Activated gamma-delta T cell (primary cell): ENCODE results near the gene PLCB4.
"Not testable (repeated sequence)": the region's sequence is repeated elsewhere in the genome, so short reads cannot be mapped to it uniquely, and the experiment has no call there.

Experiments
- DNase-seq: peaks from one replicate; lab custom pipeline; 2025; lab: John Stamatoyannopoulos, UW

Gene PLCB4

DNA sequence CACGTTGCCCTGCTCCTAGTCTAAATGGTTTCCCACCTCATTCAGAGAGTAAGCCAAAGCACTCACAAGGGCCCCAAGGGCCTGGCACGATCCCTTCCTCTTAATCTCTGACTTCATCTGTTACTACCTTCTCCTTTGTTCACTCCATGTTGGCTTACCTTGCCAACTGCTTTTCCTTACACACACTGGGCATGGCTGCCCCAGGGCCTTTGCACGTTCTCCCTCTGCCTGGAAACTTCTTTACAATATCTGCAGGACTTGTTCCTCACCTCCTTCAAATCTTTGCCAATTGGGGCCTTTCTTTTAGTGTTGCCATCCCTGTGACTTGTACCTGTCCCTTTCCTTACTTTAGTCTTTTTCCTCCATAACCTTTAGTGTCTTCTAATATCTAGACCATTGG, 73.9 kb downstream of the PLCB4 start:
- DNase-seq, result no peak

DNA sequence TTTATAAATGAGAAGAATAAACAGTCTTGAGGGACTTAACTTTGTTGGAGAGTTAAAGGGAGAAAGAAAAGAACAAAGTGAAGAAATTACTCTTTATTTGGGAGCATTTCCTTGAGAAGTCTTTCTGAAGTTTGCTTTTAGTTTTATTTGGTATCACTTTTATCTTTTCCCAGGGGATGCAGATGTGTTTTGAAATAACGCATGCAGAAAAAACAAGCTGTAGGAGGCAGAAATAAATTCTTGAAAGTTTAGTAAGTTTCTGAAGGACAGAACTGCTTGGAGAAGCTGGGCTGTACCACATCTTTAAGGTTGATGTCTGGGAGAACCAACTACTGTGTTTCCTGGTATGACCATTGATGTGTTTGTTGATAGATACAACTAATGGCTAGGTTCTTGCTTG, 75.0 kb downstream of the PLCB4 start:
- no peak for DNase-seq

DNA sequence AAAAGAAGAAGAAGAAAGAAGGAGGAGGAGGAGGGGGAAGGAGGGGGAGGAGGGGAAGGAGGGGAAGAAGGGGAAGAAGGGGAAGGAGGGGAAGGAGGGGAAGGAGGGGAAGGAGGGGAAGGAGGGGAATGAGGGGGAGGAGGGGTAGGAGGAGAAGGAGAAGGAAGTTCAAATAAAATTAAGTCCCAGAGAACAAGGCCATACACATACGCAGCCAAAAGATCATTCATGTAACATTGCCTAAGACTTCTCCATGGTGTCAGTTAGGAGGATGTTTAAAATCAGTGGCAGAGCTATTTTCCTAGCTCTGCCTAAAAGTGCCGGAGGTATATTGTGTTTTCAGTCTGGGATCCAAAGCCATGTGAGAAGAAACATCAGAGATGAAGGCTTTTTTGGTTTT, 75.8 kb downstream of the PLCB4 start:
- no peak for DNase-seq

DNA sequence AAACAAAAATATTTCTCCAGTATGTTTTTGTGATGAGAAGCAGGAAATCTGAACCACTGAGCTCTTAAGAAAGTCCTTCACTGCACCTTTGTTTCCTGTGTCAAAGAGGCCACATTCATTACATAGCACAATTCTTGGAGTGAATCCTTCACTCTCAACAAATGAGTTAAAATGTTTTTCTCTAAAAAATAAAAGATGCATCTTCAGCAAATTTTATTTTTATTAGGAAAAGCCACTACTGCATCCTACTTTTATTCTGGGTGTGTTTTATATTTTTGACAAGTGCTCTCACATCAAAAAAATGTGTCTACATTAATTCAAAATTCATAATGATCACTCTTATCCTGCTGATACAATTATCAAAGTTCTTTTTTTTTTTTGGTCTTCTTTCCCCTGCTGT, 76.3 kb downstream of the PLCB4 start:
- DNase-seq, result no peak

DNA sequence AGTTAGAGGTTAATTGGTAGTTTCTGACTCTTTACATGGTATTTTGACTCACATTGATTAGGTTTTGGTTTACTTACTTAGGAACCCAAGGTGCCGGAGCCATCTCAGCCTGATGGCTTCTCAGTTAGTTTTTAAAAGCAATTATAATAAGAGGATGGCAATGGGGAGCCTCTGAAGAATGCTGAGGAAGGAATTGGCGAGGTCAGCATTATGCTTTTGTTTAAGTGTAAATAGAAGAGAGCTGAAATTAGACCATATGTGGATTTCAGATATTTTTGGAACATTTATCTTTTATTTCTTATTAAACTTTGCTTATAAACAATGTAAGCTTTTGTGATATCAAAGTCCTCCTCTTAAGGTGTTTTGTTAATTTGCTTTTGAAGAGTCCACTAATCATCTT, 77.8 kb downstream of the PLCB4 start:
- no peak for DNase-seq

DNA sequence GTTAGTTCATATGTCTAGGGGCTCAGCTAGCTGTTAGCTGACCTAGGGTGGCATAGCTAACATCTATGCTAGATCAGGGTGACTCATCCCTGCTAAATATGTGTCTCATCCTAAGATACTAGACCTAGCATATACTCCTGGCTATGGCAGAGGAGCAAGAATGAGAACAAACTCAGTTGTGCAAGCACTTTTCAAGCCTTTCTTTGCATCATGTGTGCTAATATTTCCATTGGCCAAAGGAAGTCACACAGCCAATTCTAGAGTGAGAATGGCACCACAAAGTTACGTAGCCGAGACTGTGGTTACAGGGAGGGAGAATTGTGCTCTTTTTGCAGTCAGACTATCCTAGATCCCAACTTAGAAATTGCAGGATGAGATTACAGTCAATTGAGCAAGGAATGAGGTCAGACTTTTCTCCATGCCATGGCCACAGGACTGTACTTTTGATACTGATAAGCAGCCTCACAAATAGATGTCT, 78.7 kb downstream of the PLCB4 start:
- no peak for DNase-seq

DNA sequence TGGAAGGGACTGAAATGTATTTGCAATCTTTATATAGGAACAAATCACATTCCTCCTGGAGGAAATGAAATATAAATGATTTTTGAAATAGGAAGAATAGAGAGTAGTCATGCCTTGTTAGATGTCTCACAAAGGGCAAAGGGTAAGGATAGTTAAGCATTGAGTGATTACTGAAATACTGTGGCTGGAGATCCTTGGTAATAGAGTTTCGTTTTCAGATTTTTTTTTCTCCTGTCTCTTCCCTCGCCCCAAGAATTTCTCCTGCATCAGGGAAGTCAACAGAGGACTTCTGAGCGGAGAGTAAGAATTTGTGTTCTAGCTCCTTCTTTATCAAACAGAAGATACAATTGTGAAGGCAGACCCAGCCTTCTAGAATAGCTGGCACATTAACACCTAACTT, 79.4 kb downstream of the PLCB4 start:
- DNase-seq, result no peak

DNA sequence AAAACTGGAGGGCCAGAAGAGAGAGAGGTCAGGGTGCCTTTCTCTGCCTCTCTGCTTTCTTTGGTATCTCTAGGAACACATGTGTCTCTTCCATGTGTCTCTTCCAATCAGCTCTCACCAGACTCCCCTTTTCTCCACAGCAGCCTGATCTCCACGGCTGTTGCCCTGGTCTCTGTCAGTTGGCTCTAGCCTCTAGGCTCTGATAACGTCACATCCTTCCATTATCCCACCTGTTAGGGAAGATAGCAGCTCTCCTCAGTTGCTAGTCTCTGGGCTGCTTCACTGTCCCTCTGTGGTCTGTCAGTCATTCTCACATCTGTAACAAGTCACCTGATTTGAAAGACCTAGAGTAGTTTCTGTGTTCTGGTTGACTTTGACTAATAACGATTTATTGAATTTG, 80.2 kb downstream of the PLCB4 start:
- DNase-seq, result no peak

DNA sequence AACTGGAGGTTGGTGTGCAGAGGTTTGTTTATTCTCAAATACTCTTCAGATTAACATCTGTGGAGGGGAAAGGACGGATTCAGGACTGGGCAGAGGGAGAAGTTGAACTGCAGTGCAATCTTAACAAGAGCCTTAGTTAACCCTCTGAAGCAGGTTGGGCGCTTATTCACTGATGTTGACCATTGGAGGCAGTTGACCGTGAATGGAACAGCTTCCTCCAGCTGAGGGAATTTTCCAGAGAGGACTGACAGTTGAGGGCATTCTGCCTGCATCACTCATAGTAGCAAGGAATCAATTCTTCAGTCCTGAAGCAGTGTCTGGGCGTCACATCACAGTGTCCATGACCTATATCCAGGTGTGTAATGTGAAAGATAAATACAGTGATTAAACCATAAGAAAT, 80.9 kb downstream of the PLCB4 start:
- DNase-seq, result no peak

DNA sequence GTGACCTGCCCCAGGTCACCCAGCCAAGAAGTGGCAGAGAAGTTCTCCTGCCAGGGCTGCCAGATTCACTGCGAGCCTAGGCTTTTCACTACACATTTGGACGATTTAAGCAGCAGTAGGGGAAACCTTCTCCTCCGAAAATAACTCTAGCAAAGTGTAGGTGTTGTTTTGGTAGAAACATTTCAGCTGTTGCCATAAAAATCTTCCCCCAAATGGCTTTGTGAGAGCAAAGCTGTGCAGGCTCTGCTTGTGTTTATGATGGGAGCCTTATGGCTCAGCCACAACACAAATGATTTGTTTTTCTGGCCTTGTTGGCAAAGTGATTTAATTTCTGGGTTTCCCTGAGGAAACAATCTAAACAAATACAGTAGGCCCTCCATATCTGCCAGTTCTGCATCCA, 81.8 kb downstream of the PLCB4 start:
- DNase-seq, result no peak

DNA sequence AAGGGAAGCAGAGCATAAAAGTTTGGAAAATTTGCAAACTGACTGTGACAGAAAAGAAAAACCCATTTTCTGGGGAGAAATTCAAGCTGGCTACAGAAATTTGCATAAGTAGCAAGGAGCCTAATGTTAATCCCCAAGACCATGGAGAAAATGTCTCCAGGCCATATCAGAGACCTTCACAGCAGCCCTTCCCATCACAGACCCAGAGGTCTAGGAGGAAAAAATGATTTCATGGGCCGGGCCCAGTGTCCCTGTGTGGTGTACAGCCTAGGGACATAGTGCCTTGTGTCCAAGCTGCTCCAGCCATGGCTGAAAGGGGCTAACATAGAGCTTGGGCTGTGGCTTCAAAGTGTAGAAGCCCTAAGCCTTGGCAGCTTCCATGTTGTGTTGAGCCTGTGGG, 83.3 kb downstream of the PLCB4 start:
- not testable (repeated sequence) for DNase-seq

DNA sequence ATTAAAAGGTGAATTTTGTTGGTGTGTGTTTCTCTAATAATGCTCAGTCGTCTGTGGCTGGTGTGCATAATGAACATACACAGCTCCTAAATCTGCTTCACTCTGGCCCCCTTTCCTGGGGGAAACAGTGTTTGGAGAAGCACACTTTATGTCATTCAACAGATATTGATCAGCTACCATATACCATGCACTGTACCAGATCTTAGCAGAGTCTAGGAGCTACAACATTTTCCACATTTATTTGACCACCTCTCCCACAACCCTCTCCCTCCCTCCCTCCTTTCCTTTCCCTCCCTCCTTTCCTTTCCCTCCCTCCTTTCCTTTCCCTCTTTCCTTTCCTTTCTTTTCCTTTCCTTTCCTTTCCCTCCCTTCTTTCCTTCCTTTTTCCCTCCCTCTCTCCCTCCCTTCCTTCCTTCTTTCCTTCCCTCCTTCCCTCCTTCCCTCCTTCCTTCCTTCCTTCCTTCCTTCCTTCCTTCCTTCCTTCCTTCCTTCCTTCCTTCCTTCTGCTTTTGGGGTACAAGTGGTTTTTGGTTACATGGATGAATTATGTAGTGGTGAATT, 85.7 kb downstream of the PLCB4 start:
- no peak for DNase-seq

DNA sequence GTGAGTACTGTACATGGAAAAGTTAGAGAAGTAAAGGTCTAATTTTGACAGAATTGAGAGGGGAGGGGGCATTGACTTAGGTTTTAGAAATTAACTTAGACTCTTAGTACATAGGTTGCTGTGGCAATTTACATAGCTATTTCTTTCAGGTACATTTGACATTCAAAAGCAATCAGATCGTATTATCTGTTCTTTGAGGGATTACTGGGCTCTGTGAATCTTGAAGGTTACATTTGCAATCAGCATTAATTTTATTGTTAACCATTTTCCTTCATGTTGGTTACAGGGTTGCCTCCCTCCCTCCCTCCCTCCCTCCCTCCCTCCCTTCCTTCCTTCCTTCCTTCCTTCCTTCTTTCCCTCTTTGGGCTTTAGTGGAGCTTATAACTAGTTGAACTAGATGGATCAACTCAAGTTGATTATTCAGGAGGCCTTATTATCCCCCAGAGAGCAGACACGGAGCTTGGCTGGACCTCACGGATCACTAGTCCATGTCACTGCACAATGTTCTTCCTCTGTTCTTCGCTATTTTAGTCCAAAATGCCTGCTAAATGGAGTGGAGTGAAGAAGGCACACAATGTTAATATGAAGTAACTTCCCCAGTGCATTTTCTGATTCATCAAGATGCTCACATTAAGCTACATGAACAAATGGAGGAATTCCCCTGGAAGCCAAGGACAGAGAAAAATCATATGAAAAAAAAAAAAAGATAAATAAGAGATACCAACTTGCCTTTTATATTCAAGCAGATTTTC, 87.8 kb downstream of the PLCB4 start:
- no peak for DNase-seq

DNA sequence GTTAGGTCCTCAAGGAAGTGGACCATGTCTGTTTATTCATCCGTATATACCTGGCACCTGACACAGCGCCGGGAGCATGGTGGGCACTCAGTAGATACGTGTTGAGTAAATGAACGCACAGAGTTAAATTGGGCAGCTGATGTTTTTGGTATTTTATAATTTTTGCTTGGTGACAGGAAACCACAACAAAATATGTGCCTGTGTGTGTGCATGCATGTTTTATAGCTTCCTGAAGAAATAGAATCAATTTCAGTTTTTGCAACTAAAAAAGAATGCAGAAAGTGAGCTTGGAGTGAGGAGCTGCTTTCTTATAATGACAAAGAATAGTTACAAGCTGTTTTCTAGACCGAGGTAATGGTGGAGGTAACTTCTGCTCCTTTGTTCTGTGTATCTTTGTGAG, 91.4 kb downstream of the PLCB4 start:
- DNase-seq, result no peak

DNA sequence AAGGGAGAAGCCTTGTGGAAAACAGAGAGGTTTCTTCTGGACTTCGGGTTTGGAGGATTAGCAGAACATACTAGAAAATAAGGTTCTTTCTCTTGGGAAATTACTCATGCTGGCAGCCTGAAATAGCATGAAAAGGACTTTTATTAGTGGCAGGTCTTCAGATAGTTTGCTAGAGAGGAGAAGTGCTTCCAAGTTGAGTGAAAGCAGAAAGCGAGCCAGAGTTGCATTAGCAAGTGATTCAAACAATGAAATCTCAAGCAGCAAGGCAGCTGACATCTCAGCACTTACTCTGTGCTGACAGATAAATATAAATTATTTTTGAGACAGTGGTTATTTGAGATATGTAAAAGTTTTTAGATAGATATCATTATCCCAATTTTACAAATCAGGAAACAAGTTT, 91.9 kb downstream of the PLCB4 start:
- no peak for DNase-seq

DNA sequence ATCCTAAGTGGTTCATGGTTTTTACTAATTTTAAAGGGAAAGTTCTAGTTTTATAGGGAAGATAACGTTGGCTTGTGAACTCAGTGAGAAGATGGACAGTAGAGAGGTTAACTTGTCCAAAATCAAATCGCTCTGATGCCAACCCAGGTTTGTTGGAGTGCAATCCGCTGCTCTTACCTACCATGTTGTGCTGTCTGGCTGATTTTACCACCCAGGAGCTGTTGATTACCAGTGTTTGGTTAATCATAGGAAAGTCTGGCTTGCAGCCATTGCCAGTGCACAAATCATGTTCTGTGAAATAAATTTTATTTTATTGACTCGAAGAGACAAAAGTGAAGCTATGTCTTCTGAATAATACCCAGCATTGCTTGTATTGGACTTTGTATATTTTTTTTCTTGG, 92.4 kb downstream of the PLCB4 start:
- DNase-seq, result no peak

DNA sequence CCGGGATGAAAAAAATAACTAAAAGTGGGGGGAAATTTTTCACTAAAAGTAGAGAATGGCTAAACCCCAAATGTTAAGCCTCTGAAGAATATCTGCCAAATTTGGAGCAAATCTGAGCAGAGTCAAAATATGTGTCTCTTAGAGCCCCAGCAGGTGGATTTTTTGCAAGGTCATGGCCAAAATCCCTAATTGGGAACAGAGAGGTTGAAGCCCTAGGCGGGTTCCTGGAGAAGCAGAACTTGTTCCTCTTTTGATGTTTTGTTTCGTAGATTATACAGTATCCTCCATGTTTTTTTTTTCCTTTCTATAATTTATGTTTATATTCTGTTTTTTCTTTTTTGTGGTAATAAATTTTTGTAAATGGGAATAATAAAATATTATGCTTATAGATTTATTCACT, 94.4 kb downstream of the PLCB4 start:
- no peak for DNase-seq

DNA sequence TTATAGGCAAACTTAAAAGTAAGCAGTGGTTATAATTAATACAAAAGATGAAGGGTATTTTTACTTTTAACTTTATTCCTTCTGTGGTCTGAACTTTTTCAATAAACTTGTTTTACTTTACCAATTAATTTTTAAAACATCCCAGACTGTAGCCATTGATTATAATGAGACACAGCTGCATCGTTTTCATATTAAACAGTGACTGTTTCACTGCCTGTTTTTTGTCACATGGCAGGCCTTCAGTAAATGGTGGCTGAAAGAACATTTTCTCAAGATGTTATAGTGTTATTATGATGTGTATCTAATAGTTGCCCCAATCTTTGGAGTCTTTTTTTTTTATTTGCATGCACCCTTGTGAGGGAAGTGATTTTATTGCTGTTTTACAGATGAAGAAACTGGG, 95.1 kb downstream of the PLCB4 start:
- no peak for DNase-seq

DNA sequence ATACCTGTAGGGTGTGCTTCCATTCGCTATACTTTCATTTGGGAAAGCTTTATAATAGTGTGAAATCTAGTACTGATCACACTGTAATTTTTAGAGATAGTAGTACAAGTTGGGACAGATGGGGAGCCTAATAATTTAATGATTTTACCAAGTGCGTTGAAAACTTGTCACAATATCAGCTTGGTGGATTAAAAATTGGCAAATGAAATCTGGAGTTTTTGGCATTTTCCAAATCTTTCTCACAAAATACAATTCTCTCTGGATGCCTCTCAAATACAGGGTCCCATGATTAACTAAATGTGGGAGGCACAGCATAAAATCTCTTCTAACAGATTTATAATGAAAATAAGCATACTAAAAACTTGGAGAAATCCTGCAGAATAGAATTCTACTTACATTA, 96.4 kb downstream of the PLCB4 start:
- no peak for DNase-seq

DNA sequence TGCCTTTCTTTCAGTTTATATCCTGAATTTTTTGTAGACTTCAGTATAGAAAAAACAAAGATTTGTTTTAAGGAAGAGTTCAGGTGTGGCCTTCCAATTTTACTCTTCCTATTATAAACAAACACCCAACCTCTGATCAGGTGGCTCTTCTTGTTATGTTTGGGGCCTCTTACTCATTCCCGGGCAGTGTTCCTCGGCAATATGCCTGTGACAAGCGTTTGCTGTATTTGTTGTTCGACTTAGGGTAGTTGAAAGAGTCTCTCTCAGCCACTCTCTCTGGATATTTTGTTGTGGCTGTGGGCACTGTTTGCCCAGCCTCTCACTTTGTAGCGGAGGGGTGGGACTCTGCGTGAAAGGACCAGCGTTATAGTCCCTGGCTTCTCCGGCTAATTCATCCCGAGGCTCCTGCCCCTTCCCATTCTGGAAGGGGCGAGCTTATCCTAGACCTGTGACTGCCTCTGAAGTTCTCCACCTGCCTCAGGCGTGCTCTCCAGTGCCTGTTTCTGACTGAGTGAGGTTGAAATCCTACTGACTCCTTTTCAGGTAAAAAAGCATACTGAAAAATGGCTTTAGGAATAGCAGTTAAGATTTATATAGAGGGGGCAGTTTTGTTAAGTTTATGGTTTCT, 97.4 kb downstream of the PLCB4 start:
- no peak for DNase-seq

DNA sequence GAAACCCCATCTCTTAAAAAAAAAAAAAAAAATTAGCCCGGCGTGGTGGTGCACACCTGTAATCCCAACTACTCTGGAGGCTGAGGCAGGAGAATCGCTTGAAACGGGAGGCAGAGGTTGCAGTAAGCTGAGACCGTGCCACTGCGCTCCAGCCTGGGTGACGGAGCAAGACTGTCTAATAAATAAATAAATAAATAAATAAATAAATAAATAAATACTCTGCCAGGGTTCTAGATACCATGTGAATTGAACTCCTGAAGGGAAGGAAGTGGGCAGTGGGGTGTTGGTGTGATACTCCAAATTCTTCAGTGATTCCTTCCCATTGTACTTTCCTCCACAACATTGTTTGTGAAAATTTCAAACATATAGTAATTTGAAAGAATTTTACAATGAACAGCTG, 100.5 kb downstream of the PLCB4 start:
- no peak for DNase-seq

DNA sequence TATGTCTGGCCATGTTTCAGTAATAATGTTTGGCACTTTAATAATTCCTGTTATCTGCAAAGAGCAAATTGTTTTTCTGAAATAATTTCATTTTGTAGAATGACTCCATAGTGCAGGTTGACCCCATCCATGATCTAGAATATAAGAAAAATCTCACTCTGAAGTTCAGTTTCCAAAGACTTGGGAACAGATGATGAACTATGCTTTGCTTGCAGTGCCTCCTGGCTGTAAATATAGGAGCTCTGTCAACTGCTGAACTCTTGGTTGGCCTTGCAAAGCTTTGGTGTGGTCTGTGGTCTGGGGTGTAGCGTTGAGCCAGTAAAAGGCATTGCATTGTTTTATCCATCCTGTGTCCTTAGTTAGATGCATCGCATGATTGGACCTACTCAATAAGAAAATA, 104.0 kb downstream of the PLCB4 start:
- DNase-seq, result no peak

DNA sequence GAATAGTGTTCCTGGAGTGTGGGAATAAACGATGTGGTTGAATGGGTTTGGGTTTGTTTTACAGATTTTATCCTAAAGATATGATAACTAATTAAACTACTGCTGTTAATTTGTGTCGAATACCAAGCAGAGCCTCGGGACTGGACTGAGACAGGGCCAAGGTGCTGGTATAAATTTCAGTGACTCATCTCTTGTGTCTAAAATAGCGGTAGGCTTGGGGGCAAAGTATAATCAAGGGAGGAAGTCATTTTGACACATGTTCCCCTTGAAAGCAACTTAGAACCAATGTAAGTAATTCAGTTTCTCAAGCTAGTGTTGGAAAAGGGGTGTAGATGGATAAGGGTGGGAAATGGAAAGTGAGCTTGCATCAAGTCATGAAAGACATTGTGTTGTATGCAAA, 108.4 kb downstream of the PLCB4 start:
- no peak for DNase-seq
